HepG2 (cell line): ENCODE results near the gene PCSK6. TPM values are rescaled to one million over a fixed set of nuclear protein-coding genes. Genes with fewer than 3 reads are reported as not detected.

Experiments
- AGO1 ChIP-seq: fragments of 200-400 bp; formaldehyde crosslinking; IDR thresholded peaks from 2 replicates; pipeline ENCODE4 v1.6.1; 2017; ENCODE audit warnings: mild to moderate bottlenecking, low read depth, low read length, moderate library complexity; ENCODE audit not compliant: poor library complexity, severe bottlenecking
- AHR ChIP-seq: IDR thresholded peaks from 2 replicates; pipeline ENCODE4 v1.6.1; 2018; ENCODE audit warnings: missing genetic modification reagents, missing compliant biosample characterization
- CREM ChIP-seq, 2 experiments: sonication (generic) in 1 of 2; formaldehyde crosslinking in 1 of 2; IDR thresholded peaks; 2 replicates each; pipeline versions ENCODE4 v1.4.0 to v1.6.1; 2016 to 2020; ENCODE audit warnings: antibody characterized with exemption in 1 of 2, mild to moderate bottlenecking in 1 of 2, missing genetic modification reagents in 1 of 2
- FOSL1 ChIP-seq: sonication (generic); formaldehyde crosslinking; IDR thresholded peaks from 2 replicates; pipeline ENCODE4 v1.9.0; 2021; ENCODE audit warnings: missing genetic modification reagents, borderline replicate concordance
- HNRNPUL1 ChIP-seq: fragments of 200-400 bp; formaldehyde crosslinking; IDR thresholded peaks from 2 replicates; pipeline ENCODE4 v1.6.1; 2017; ENCODE audit warnings: low read depth, mild to moderate bottlenecking, low read length, moderate library complexity
- MED1 ChIP-seq: sonication (generic); formaldehyde crosslinking; IDR thresholded peaks from 2 replicates; pipeline ENCODE4 v1.4.0; 2020; ENCODE audit warnings: missing genetic modification reagents
- MEIS1 ChIP-seq: sonication (generic); formaldehyde crosslinking; IDR thresholded peaks from 2 replicates; pipeline ENCODE4 v1.9.0; 2021; ENCODE audit warnings: mild to moderate bottlenecking, missing genetic modification reagents, moderate library complexity, borderline replicate concordance
- MYNN ChIP-seq: sonication (generic); formaldehyde crosslinking; IDR thresholded peaks from 2 replicates; pipeline ENCODE4 v1.4.0; 2020; ENCODE audit warnings: mild to moderate bottlenecking, low read depth, missing genetic modification reagents
- POGZ ChIP-seq: sonication (generic); formaldehyde crosslinking; IDR thresholded peaks from 2 replicates; pipeline ENCODE4 v1.4.0; 2020; ENCODE audit warnings: mild to moderate bottlenecking, missing genetic modification reagents
- PRPF4 ChIP-seq: fragments of 200-400 bp; formaldehyde crosslinking; IDR thresholded peaks from 2 replicates; pipeline ENCODE4 v1.6.1; 2016; ENCODE audit warnings: low read length, low read depth; ENCODE audit not compliant: poor library complexity, severe bottlenecking
- SETDB1 ChIP-seq: sonication (generic); formaldehyde crosslinking; IDR thresholded peaks from 2 replicates; pipeline ENCODE4 v1.5.1; 2020; ENCODE audit warnings: missing genetic modification reagents, mild to moderate bottlenecking, borderline replicate concordance
- U2AF1 ChIP-seq: fragments of 200-400 bp; formaldehyde crosslinking; optimal IDR thresholded peaks from 2 replicates; pipeline ENCODE3; 2017; ENCODE audit warnings: mild to moderate bottlenecking, low read depth, low read length
- YEATS2 ChIP-seq: sonication (generic); formaldehyde crosslinking; IDR thresholded peaks from 2 replicates; pipeline ENCODE4 v1.4.0; 2020; ENCODE audit warnings: missing genetic modification reagents, borderline replicate concordance
- ZNF616 ChIP-seq: sonication (generic); formaldehyde crosslinking; IDR thresholded peaks from 2 replicates; pipeline ENCODE4 v1.5.0; 2020; ENCODE audit warnings: low read depth, mild to moderate bottlenecking, missing genetic modification reagents
- ZNF724P ChIP-seq: sonication (generic); formaldehyde crosslinking; IDR thresholded peaks from 2 replicates; pipeline ENCODE4 v1.8.0; 2022; ENCODE audit warnings: missing genetic modification reagents, borderline replicate concordance
- ZNF749 ChIP-seq: sonication (generic); formaldehyde crosslinking; IDR thresholded peaks from 2 replicates; pipeline ENCODE4 v1.8.0; 2022; ENCODE audit warnings: mild to moderate bottlenecking, missing genetic modification reagents, moderate library complexity, borderline replicate concordance
- polyA plus RNA-seq, 8 experiments: library from polyadenylated mRNA; depleted of rRNA in 3 of 8; stranded (reverse) in 7 of 8; unstranded in 1 of 8; fragments of >200 nt; fragmentation: Illumina TruSeq in 4 of 8; extraction: Trizol in 4 of 8; gene quantifications; 2 replicates each; pipeline versions ENCODE4 v1.2.1 to v1.2.3, GENCODE V29; 2011 to 2016; ENCODE audit warnings: low read depth in 4 of 8, missing spikeins in 1 of 8, mixed read lengths in 1 of 8; ENCODE audit not compliant: insufficient read depth in 1 of 8
- total RNA-seq, 5 experiments: library from RNA; depleted of rRNA; stranded (reverse); fragments of >200 nt; fragmentation: Illumina TruSeq; extraction: Trizol; gene quantifications; 2 replicates each; pipeline ENCODE4 v1.2.3, GENCODE V29; 2016; ENCODE audit warnings: low read depth in 1 of 5
- TF ChIP-seq, protein P1 (sequence below): sonication (generic); formaldehyde crosslinking; IDR thresholded peaks from 2 replicates; pipeline ENCODE4 v1.5.1; 2020; ENCODE audit warnings: missing genetic modification reagents, mild to moderate bottlenecking, borderline replicate concordance
- TF ChIP-seq, protein P2 (sequence below): sonication (generic); formaldehyde crosslinking; IDR thresholded peaks from 2 replicates; pipeline ENCODE4 v1.4.0; 2020; ENCODE audit warnings: low read depth, mild to moderate bottlenecking, missing genetic modification reagents
- TF ChIP-seq, protein P3 (sequence below): sonication (generic); formaldehyde crosslinking; conservative IDR thresholded peaks from 2 replicates; pipeline ENCODE4 v1.8.0; 2022; ENCODE audit warnings: low read depth, missing genetic modification reagents
- TF ChIP-seq, protein P4 (sequence below): sonication (generic); formaldehyde crosslinking; IDR thresholded peaks from 2 replicates; pipeline ENCODE4 v1.9.0; 2021; ENCODE audit warnings: missing genetic modification reagents, borderline replicate concordance

The PCSK6 gene
- total and polyA plus RNA-seq, 2 of the 13 experiments (the other 11 are each of a cell fraction or from before 2014, with no cell fraction given): 56.5 to 155 TPM

DNA sequence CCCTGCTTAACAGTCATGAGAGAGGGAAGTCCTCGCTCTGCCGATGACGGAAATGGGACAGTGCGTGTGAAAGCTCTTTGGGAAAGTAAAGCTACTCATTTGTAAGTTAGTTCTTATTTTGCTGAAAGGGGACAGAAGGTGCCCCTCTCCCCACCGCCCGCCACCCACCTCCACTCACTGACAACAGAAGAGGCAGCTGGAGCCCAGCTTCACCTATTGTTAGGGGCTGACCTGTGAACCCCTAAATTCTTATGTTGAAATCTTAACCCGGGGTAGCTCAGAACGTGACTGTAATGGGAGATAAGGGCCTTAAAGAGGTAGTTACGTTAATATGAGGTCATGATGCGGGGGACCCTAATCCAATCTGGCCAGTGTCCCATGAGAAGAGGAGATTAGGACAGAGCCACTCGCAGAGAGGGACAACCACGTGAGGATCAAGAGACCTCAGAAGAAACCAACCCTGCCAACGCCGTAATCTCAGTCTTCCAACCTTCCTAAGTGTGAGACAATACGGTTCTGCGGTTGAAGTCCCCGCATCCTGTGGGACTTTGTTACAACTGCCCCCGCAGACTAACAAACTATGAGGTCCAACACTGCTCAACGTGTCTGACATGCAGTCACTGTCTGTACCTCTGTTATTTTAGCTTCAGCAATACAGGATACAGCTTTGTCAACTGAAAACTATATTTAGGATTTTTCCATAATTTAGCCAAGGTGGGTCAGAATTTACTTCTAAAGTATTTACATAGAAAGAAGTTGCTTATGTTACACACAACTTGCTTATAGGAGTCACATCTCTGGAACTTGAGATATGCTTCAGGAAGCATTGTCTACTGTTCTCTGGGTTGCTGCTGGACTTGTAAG, 51.7 kb downstream of the PCSK6 start (continued):
- TF ChIP-seq ZNF749 (CRISPR knock-in tag) (no peak), MYNN (CRISPR knock-in tag) (no peak; the same call in 1 of the 2 replicates), POGZ (CRISPR knock-in tag) (no peak), CREM (IDR thresholded peaks at IDR 0.05) (peak; percentile 80), CREM (CRISPR knock-in tag; IDR thresholded peaks at IDR 0.05) (no peak), HNRNPUL1 (no peak), AHR (CRISPR knock-in tag) (no peak), FOSL1 (peak; percentile 28; the same call in 1 of the 2 replicates), ZNF616 (CRISPR knock-in tag) (no peak), YEATS2 (CRISPR knock-in tag) (no peak), SETDB1 (no peak), MEIS1 (no peak), MED1 (CRISPR knock-in tag) (no peak), AGO1 (no peak), U2AF1 (no peak), PRPF4 (no peak), ZNF724P (CRISPR knock-in tag) (no peak)
- TF ChIP-seq, protein P1, sequence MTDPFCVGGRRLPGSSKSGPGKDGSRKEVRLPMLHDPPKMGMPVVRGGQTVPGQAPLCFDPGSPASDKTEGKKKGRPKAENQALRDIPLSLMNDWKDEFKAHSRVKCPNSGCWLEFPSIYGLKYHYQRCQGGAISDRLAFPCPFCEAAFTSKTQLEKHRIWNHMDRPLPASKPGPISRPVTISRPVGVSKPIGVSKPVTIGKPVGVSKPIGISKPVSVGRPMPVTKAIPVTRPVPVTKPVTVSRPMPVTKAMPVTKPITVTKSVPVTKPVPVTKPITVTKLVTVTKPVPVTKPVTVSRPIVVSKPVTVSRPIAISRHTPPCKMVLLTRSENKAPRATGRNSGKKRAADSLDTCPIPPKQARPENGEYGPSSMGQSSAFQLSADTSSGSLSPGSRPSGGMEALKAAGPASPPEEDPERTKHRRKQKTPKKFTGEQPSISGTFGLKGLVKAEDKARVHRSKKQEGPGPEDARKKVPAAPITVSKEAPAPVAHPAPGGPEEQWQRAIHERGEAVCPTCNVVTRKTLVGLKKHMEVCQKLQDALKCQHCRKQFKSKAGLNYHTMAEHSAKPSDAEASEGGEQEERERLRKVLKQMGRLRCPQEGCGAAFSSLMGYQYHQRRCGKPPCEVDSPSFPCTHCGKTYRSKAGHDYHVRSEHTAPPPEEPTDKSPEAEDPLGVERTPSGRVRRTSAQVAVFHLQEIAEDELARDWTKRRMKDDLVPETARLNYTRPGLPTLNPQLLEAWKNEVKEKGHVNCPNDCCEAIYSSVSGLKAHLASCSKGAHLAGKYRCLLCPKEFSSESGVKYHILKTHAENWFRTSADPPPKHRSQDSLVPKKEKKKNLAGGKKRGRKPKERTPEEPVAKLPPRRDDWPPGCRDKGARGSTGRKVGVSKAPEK (CRISPR knock-in tag): no peak
- TF ChIP-seq, protein P2, sequence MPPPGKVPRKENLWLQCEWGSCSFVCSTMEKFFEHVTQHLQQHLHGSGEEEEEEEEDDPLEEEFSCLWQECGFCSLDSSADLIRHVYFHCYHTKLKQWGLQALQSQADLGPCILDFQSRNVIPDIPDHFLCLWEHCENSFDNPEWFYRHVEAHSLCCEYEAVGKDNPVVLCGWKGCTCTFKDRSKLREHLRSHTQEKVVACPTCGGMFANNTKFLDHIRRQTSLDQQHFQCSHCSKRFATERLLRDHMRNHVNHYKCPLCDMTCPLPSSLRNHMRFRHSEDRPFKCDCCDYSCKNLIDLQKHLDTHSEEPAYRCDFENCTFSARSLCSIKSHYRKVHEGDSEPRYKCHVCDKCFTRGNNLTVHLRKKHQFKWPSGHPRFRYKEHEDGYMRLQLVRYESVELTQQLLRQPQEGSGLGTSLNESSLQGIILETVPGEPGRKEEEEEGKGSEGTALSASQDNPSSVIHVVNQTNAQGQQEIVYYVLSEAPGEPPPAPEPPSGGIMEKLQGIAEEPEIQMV (CRISPR knock-in tag): no peak
- TF ChIP-seq, protein P3, sequence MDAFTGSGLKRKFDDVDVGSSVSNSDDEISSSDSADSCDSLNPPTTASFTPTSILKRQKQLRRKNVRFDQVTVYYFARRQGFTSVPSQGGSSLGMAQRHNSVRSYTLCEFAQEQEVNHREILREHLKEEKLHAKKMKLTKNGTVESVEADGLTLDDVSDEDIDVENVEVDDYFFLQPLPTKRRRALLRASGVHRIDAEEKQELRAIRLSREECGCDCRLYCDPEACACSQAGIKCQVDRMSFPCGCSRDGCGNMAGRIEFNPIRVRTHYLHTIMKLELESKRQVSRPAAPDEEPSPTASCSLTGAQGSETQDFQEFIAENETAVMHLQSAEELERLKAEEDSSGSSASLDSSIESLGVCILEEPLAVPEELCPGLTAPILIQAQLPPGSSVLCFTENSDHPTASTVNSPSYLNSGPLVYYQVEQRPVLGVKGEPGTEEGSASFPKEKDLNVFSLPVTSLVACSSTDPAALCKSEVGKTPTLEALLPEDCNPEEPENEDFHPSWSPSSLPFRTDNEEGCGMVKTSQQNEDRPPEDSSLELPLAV: no peak
- TF ChIP-seq, protein P4, sequence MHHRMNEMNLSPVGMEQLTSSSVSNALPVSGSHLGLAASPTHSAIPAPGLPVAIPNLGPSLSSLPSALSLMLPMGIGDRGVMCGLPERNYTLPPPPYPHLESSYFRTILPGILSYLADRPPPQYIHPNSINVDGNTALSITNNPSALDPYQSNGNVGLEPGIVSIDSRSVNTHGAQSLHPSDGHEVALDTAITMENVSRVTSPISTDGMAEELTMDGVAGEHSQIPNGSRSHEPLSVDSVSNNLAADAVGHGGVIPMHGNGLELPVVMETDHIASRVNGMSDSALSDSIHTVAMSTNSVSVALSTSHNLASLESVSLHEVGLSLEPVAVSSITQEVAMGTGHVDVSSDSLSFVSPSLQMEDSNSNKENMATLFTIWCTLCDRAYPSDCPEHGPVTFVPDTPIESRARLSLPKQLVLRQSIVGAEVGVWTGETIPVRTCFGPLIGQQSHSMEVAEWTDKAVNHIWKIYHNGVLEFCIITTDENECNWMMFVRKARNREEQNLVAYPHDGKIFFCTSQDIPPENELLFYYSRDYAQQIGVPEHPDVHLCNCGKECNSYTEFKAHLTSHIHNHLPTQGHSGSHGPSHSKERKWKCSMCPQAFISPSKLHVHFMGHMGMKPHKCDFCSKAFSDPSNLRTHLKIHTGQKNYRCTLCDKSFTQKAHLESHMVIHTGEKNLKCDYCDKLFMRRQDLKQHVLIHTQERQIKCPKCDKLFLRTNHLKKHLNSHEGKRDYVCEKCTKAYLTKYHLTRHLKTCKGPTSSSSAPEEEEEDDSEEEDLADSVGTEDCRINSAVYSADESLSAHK (CRISPR knock-in tag): no peak
